Stimulated activated CD4-positive, alpha-beta T cell treated with anti-CD3 and anti-CD28 coated beads, Interleukin-1b, Interleukin-23, amount 100 ng/mL, for 1 hour (primary cell): ENCODE results near the gene TTC7B.

Source experiments
- DNase-seq, 2 donors: peaks; one replicate each; pipeline ENCODE4 v3.0.0-alpha.2; 2020; ENCODE audit warnings: low read depth in 2 of 2

Gene TTC7B

GRCh38 chr14:90511252-90511651 lies 305.0 kb downstream of the TTC7B start:
- no peak for DNase-seq

GRCh38 chr14:90510159-90510558 lies 306.1 kb downstream of the TTC7B start:
- DNase-seq = no peak

- no peak for DNase-seq
These were observed 306.8 kb downstream of the TTC7B start for GRCh38 chr14:90509403-90509802.

- no peak for DNase-seq
These were observed 307.5 kb downstream of the TTC7B start for GRCh38 chr14:90508536-90509254.

GRCh38 chr14:90508036-90508435 lies 308.2 kb downstream of the TTC7B start:
- no peak for DNase-seq

- no peak for DNase-seq
These were observed 308.8 kb downstream of the TTC7B start for GRCh38 chr14:90507428-90507827.

GRCh38 chr14:90506748-90507147 lies 309.5 kb downstream of the TTC7B start:
- no peak for DNase-seq

- no peak for DNase-seq
These were observed 310.7 kb downstream of the TTC7B start for GRCh38 chr14:90505531-90505930.

- DNase-seq = no peak
These were observed 311.6 kb downstream of the TTC7B start for GRCh38 chr14:90504643-90505042.

GRCh38 chr14:90503582-90503981 lies 312.6 kb downstream of the TTC7B start:
- no peak for DNase-seq

GRCh38 chr14:90502760-90503159 lies 313.5 kb downstream of the TTC7B start:
- DNase-seq = no peak

GRCh38 chr14:90500665-90501370 lies 315.4 kb downstream of the TTC7B start:
- no peak for DNase-seq

- no peak for DNase-seq
These were observed 316.1 kb downstream of the TTC7B start for GRCh38 chr14:90499908-90500664.

- no peak for DNase-seq
These were observed 317.1 kb downstream of the TTC7B start for GRCh38 chr14:90499121-90499520.

GRCh38 chr14:90498198-90498597 lies 318.0 kb downstream of the TTC7B start:
- DNase-seq = no peak

- DNase-seq = no peak
These were observed 319.9 kb downstream of the TTC7B start for GRCh38 chr14:90496379-90496778.

- peak in 1 of 2 donors; percentile 17 for DNase-seq
These were observed 320.6 kb downstream of the TTC7B start for GRCh38 chr14:90495357-90496276.

GRCh38 chr14:90491911-90492531 lies 324.2 kb downstream of the TTC7B start:
- no peak for DNase-seq

- DNase-seq = no peak
These were observed 324.9 kb downstream of the TTC7B start for GRCh38 chr14:90491221-90491885.

GRCh38 chr14:90490720-90491050 lies 325.5 kb downstream of the TTC7B start:
- DNase-seq = no peak
